Stimulated activated CD4-positive, alpha-beta T cell treated with anti-CD3 and anti-CD28 coated beads, TNF-alpha, amount 100 ng/mL, for 4 hours (primary cell): ENCODE measurements around the gene VAC14.

Experiments
- DNase-seq, 3 experiments: peaks; one replicate each; pipeline ENCODE4 v3.0.0-alpha.2; 2020; ENCODE audit warnings: low read depth in 3 of 3

The VAC14 gene

DNA sequence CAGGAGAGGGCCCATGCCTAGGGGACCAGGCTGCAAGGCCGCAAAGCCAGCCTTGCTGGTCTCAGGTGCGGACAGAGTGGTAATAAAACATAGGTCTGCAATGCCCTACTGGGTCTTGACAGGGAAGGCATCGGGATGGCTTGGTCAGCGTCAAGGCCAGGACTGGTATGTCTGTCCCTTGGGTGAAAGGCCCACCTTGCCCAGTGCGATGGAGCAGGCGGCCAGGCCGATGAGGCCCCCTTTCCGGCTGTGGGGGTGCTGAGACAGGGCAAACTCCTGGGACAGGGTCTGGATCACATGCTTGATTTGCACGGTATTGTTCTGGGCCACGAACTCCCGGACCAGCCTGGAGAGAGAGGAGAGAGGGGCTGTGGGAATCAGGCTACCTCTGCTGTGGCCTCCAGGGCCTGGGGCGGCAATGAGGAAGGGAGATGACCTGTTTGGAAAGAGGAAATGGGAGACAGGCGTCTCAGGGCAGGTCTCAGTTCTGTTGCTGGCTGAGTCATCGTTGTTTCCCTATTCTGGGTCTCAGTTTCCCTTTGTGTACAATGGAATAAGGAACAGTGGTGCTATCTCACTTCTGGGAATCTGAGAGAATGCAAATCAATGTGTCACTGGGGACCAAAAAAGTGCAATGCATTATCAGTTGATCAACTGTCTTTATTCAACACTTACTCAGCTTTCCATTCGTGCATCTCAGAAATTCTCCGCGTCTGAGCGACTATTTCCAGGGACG is 14.8 kb downstream of the VAC14 start:
- no peak for DNase-seq

DNA sequence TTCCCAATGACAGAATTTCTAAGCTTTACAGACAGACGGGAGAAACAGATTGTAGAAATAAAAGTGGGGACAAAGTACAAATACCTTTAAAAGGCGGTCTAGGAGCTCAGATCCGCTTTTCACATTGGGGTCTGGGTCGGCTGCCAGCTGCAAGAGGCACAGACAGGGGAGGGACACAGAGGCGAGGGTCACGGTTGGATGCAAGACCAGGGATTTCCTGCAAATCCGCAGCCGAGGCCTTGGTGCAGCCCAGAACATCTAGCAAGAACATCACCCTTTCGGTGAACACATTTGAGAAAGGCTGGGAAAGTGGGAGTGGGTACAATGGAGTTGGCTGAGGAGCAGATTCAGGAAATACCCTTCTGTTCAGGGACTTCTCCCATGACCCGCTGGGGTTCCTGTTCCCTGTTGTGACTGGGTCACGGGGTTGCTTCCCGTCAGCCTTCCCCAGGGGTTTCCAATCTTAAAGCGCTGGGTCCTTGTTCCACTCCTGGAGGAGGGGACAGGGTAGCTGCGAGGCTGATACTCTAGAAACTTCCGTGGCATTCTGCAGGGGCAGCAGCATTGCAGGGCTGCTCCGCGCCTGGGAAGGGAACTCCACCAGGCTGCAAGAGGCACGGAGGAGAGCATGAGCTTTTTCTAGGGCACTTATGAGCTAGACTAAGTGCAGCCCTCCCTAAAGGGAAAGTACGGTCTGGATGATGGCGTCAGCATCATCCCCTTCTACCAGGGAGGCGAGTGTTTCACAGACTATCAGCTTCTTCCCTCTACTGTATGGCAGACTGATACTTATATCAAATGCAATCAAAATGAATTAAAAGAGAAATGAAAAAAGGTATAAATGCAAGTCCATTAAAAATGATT is 16.0 kb downstream of the VAC14 start:
- DNase-seq, result no peak

DNA sequence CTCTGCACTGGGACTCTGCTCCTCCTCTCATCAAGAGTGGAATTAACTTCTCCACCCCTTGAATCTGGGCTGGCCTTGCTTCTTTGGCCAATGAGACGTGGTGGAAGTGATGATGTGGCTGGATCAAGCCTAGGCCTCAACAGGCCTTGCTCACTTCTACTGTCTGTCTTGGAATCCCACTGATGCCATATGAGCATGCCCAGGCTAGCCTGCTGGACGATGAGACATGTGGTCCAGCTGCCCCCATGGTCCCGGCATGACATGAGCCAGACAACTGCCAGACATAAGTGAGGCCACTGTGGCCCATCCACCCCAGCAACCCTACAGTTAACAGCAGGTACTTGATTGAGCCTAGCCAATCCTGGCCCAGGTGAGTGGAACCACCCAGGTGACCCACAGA is 18.7 kb downstream of the VAC14 start:
- no peak for DNase-seq

DNA sequence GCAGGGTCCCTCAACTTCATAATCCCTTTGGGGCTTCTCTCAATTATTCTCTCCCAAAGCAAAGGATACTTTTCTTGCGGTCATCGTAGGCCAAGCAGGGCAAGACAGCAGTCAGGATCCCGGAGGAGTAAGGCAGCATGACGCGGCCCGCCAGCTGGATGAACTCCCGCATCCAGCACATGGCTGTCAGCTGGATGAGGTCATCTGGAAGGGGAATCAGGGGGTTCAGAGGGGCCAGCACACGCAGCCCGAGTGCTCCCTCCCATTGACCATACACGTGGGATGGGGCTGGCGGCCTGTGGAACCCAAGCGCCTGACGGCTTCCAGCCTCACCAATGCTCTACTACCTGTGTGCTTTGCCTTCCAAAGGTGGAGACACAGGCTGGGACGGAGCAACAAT is 19.2 kb downstream of the VAC14 start:
- no peak for DNase-seq

DNA sequence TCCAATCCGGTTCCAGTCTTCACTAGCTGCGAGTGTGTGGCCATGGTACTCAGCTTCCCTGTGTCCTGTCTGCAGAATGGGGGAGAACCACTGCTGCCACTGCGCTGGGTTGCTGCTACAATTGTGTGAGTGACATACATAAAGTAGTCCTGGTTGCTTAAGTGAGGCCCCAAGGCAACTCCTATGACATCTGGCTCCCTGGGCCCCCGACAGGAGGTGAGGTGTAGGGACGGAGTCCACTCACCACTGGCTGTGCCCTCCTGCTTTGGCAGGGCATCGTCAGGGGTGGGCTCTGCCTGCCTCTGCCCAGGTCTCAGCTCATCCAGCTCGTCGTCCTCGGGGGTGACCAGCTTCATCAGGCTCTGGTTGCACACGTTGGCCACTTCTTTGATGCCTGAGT is 20.4 kb downstream of the VAC14 start:
- no peak for DNase-seq

DNA sequence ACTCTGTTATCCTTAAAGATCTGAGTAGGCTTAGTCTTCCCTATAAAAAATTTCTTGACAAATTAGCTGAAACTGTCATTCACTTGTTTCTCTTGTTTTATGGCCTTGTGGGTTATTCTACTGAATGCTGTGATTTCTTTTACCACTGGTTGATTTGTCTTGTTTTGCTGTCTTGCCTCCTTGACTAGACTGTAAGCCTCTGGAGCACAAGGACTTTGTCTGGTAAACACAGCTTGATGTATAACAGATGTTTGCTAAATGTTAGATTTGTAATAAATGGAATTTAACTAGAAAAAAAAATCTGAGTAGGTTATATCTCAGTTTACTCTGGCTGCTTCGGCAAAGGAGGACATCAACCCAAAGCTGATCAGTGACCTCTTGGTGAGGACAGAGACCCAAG is 21.6 kb downstream of the VAC14 start:
- DNase-seq, result no peak

DNA sequence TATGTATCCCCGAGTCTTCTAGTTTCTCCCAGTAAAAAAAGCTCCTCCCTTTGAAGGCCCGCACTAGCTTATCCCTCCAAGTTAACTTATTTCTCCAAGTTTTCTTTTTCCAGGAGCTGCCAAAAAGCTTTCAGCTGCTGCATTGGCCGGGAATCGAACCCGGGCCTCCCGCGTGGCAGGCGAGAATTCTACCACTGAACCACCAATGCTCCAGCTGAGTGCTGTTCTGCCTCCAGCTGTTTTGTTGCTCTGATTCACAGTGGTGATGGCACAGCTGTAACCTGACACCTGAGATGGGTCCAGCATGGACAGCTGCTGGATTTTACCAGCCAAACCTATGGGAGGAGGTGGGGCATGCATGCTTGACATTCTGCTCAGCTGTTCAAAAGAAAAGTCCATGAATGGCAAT is 22.1 kb downstream of the VAC14 start:
- DNase-seq, result no peak

DNA sequence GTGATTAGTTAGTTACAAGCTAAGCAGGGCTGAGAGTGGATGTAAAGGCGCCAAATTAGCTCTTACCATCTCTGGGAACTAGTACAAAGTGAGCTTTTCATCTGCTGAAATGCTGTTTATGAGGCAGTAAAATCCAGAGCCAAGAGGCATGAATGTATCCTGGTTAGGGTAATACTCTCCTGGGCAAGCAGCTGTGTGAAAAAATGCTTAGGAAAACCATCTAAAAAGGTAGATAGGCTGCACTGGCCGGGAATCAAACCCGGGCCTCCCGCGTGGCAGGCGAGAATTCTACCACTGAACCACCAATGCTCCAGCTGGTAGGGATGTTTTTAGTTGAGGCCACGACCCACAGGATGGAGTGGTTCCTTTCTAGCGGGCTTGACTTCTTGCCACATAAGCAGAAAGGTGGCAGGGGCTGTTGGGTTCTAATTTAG is 23.0 kb downstream of the VAC14 start:
- no peak for DNase-seq

DNA sequence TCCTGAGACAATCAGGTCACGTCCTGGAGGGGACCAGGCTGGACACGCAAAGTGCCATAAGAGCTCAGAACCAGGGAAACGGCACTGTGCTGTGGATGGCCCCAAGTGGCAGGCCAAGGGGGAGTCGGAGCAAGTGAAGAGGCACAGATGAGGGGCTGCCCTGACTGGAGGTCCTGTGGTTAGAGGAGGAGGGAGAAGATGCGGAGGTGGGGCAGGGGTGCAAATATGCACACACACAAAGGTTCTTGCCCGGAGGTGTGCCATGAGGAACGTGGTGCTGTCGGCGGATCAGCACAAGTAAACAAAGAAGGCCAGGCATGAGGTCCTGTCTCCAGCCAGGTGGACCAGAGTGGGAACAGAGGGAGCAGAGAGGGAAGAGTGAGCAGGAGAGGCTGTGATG is 23.5 kb downstream of the VAC14 start:
- no peak for DNase-seq

DNA sequence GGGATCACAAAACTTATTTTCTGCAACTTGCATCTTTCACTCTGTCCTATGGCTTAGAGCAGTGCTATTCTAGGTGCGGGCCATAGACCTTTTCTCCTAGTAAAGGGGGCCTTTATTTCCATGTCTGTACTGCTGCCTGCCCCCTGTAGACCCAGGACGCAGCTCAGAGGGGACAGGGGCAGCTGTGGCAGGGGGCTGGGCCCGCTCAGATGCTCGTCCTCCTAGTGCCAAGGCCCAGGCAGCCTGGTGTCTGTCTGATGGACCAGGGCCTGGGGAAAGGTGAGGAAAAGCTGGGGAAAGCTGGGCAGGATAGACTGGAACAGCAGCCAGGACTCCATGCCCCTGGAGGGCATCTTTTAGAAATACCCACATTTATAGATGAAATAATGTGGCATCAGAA is 25.6 kb downstream of the VAC14 start:
- DNase-seq, result no peak

DNA sequence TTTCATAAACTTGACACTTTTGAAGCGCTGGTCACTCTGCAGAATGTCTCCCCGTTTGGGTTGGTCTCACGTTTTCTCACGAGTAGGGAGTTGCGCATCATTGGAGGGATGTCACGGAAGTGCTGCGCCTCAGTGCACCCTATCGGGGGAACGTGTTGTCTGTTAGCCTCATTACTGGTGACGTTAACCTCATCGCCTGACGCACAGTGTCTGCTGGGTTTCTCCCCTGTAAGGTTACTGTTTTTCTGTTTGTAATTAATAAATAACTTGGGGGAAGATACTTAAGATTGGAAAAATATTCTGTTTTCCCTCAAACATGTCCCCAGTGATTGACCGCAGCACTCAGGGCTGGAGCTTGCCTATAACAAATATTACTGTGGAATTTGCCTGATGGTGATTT is 26.7 kb downstream of the VAC14 start:
- DNase-seq, result no peak

DNA sequence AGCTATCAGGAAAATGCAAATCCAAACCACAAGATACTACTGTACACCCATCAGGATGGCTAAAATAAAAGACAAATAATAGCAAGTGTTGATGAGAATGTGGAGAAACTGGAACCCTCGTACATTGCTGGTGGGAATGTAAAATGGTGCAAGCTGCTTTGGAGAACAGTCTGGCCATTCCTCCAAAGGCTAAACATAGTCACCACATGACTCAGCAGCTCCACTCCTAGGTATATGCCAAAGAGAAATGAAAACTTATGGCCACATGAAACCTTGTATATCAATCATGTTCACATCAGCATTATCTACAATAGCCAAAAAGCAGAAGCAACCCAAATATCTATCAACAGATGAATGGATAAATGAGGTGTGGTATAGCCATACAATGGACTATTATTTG is 28.5 kb downstream of the VAC14 start:
- no peak for DNase-seq

DNA sequence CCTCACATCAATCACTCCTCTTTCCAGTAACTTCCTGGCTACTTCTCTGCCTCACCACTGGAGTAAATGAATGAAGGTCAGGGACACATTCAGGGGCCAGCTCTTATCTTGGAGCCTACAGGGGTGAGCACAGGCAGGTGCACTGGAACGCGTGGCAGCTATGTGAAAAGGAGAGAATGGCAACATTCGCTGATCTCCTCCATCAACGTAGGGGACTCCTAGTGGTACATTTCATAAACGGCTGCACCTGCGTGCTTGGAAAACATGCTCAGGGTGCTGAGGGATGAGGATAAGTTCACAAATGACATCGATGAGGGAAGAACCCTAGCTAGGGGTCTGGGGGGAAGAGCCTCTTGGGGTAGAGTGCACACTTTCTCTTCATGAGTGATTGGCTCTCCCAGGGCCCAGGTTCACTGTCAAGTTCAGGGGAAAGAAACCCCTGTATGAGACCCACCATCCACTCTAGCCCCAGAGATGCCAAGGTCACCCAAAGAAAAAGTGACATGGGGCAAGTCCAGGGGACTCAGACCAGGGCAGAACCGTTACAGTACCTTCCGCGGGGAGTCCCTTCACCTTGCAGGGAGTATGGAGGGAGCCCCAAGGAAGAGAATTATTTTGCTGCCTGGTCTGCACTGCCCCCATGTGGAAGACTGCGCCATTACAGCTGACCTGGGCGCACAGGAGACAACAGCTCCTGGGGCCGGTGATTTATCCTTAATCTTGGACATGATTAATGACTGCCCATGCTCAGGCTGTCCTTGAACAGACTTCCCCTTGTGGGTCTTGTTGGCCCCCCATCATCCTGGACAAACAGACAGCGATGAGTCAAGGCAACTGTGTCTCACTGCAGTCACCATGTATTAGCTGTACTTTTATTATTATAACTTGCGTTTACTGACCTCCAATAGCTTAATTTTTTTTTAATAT is 30.1 kb downstream of the VAC14 start:
- peak in 1 of 3 experiments; percentile 26 for DNase-seq

DNA sequence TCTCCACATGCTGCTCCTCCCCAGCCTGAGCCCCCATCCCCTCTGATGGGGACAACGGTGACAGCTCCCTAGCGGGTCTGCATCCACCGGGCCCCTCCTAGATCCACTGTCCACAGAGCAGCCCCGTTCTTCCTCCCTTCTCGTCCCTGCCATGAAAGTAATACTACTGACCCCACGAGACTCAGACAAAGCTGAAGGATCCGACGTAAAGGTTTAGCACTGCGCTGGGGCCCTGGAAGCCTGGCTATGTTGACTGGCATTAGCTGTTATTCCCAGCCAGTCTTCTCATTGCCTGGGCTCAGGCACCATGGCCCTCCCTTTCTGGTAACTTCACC is 30.7 kb downstream of the VAC14 start:
- DNase-seq, result no peak

DNA sequence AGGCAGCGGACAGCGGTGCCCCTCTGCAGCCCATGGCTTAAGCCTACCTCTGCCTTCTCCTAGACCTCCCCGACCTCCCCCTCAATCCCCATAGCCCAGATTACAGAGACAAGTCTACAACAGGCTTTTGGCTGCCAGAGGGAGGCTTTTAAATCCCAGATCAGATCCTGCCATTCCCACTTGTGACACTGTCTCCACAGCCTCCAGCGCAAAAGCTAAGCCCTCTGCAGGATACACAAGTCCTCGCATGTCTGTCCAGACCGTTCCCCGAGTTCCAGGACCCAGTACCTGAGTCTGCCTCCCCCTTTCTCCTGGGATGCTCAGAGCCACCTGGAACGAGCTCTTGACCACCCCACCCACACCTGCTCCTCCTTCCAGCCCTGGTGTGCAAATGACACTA is 31.2 kb downstream of the VAC14 start:
- DNase-seq, result no peak

DNA sequence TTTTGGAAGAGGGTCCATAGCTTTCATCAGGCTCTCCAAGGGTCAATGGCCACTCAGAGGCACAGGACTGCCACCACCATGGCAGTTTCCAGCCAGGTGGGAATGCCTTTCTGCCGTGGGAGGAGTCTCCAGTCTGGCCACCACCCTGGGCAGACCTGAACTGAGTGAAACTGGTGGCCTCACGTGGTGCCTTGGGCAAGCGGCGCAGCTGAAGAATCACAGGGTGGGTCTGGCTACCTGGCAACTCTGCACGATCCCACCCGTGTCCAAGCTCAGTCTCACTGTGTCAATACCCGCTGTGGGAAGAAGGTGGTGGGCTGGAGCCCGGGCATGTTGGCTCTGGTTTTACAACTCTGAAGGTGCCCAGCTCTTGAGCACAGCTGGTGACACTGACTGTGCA is 31.8 kb downstream of the VAC14 start:
- DNase-seq, result no peak

DNA sequence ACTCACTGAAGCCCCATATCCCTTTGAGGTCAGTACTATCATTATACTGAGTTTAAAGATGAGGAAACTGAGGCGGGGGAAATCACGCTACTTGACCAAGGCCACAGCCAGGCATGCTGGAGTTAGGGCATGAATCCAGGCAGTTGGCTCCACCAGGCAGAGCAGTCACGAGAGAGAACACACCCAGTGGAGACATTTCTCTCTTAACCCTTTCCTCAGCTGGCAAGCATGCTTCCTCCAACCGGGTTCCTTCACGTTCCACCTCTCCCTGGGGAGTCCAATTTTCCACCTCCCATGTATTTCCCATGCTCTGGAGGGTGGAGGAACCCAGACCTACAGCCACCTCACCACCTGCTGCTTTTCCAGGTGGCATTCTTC is 32.8 kb downstream of the VAC14 start:
- no peak for DNase-seq

DNA sequence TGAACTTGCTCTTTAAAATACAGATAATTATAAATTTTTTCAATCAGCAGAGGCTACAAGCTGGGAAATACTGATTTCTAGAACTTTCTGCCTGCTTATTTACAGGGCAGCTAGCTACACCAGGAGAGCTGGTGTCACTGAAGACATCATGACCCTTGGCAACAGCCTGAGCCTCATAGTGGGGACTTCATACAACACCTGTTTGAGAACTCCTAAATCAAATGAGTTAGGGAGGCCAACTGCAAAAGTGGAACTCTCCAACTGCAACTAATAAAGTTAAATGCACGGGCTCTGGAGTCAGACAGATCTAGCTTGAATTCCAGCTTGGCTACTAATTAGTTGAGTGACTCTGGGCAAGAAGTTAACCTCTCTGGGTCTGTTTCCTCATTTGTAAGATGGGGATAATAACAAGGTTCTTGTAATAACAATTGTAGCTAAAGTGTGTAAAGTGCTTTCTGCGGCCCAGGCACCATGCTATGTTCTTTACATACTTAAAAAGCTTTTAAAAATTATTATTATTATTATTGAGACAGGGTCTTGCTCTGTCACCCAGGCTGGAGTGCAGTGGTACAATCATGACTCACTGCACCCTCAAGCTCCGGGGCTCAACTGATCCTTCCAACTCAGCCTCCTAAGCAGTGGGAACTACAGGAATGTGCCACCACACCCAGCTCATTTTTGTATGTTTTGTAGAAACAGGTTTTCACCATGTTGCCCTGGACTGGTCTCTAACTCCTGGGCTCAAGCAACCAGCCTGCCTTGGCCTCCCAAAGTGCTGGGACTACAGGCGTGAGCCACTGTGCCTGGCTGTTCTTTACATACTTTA is 33.4 kb downstream of the VAC14 start:
- DNase-seq, result no peak

DNA sequence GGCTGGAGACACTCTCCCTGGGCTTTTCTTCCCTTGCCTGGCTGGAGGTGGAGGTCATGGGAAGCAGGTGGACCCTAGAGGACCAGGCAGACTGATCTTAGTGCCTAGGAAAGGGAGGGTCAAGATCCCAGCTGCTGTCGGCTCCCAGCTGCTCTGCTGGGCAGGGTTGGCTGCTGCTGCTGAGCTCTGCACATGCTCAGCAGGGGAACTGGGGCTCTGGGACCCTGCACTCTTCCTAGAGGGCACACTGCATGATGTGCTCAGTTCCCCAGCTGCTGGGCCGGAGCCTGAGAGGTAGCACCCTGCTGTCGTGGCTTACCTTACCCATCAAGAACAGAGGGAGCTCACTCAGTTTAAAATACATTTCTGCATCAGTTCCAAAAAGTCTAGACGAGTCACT is 34.3 kb downstream of the VAC14 start:
- DNase-seq, result no peak

DNA sequence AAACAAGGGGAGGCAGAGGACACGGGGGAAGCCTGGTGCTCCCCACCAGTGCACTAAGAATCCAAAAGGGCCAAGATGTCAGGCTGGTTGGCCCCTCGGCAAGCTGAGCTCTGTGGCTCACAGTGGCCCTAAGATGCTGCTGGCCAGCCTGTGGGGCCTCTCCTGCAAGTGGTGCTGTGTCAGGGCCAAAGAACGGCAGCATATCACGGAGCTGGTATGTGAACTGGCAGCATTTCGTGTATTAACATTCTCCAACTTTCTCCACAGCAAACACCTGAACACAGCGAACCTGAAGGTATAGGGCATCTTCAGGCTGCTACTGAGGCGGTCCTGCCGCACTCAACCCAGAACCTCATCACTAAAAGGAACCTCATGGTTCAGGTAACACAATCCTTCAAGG is 34.8 kb downstream of the VAC14 start:
- no peak for DNase-seq

DNA sequence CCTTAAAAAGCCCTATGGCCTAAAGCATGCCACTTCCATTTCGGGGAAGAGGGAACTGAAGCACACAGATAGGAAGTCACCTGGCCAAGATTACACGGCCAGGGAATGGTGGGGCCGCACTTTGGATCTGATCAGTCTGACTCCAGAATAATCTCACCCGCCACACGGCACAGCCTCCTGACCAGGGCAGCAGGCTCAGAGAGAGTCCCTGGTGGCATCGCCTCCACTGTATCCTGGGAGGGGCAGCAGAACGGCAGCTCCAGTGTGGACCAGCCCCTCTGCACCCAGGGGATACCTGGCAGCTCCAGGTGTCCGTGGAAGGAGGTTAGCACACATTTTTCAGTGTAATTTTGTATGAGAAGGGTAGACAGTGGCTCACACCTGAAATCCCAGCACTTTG is 35.5 kb downstream of the VAC14 start:
- DNase-seq, result no peak

DNA sequence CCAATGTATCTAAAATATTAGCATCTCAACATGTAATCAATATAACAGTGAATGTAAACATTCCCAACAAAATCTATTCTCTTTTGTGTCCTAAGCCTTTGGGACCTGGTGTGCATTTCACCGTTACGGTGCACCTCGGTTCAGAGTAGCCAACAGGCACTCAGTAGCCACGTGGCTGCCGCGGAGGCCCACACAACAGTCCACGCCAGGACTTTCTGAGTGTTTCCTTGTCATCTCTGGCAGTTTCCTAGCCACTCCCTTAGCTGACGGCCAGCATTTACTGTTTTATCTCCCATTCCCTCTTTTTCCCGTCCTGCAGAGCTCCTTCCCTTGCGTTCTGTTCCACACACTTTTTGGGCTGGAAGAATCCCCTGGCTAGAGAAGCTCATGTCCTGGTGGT is 36.3 kb downstream of the VAC14 start:
- DNase-seq, result no peak
